A549 (cell line): ENCODE measurements around the gene FGFR3. TPM values are rescaled to one million over a fixed set of nuclear protein-coding genes. Genes with fewer than 3 reads are reported as not detected.

ENCODE experiments used
- ATAC-seq, 2 experiments: fragments of 200-7000 bp in 1 of 2; fragments of >200 bp in 1 of 2; cut with Nextera tagmentation in 1 of 2; cut with Tn5 transposase in 1 of 2; 3 replicates each; pipeline versions ENCODE4 v1.8.0 to v1.9.1; 2018 to 2020; ENCODE audit warnings: mild to moderate bottlenecking in 1 of 2, moderate library complexity in 1 of 2
- CTCF ChIA-PET: fragments of 300-600 bp; sonication (Branson Sonifier 250); formaldehyde crosslinking; extraction: SDS; loops from one replicate; lab custom pipeline; 2021; ENCODE audit warnings: antibody characterized with exemption, inconsistent platforms; lab: Yijun Ruan, JAX
- POLR2A ChIA-PET: fragments of 350-600 bp; formaldehyde crosslinking; extraction: SDS; loops from one replicate; lab custom pipeline; 2021; ENCODE audit warnings: antibody characterized with exemption, inconsistent platforms; lab: Yijun Ruan, JAX
- DNase-seq, 2 experiments: peaks; one replicate each; pipeline versions ENCODE4 v3.0.0 to v3.0.0-alpha.2; 2011 to 2016; ENCODE audit warnings: low read depth in 1 of 2, low spot score in 1 of 2
- FAIRE-seq: peaks from 2 replicates; lab custom pipeline; 2011; peaks lifted over from hg19 to GRCh38; lab: Jason Lieb, UNC
- H3K27ac ChIP-seq, 2 experiments: fragments of >200 bp; sonication (Bioruptor Twin); formaldehyde crosslinking; 3 replicates each; pipeline ENCODE4 v1.5.1; 2016 to 2017
- H3K4me1 ChIP-seq: fragments of >200 bp; sonication (Bioruptor Twin); formaldehyde crosslinking; 3 replicates; pipeline ENCODE4 v1.6.1; 2016
- H3K4me2 ChIP-seq: fragments of >200 bp; sonication (Bioruptor Twin); formaldehyde crosslinking; 3 replicates; pipeline ENCODE4 v1.6.1; 2016
- H3K4me3 ChIP-seq: fragments of >200 bp; sonication (Bioruptor Twin); formaldehyde crosslinking; 3 replicates; pipeline ENCODE4 v1.5.1; 2016
- H3K9me3 ChIP-seq: fragments of >200 bp; sonication (Bioruptor Twin); formaldehyde crosslinking; 3 replicates; pipeline ENCODE4 v1.6.1; 2016
- ATOH8 ChIP-seq: fragments of 250-450 bp; sonication (Bioruptor Pico); IDR thresholded peaks from 2 replicates; pipeline ENCODE4 v1.5.0; 2020; ENCODE audit warnings: low read depth, mild to moderate bottlenecking, moderate library complexity
- CBX8 ChIP-seq: fragments of 200-600 bp; sonication (generic); IDR thresholded peaks from 2 replicates; pipeline ENCODE4 v1.6.1; 2016
- CHD2 ChIP-seq: fragments of 150-350 bp; IDR thresholded peaks from 2 replicates; pipeline ENCODE4 v1.6.1; 2014; ENCODE audit warnings: low read length; ENCODE audit not compliant: partially characterized antibody
- CHD4 ChIP-seq: fragments of 200-600 bp; sonication (generic); IDR thresholded peaks from 2 replicates; pipeline ENCODE4 v1.6.1; 2016; ENCODE audit warnings: antibody characterized with exemption, mild to moderate bottlenecking, borderline replicate concordance
- CTCF ChIP-seq: fragments of >200 bp; sonication (Bioruptor Twin); formaldehyde crosslinking; IDR thresholded peaks from 3 replicates; pipeline ENCODE4 v1.5.1; 2016
- EHMT2 ChIP-seq: fragments of 200-600 bp; sonication (generic); IDR thresholded peaks from 2 replicates; pipeline ENCODE4 v1.6.1; 2016; ENCODE audit warnings: antibody characterized with exemption, low read depth, mild to moderate bottlenecking, moderate library complexity
- EP300 ChIP-seq, 2 experiments: fragments of >200 bp; sonication (Bioruptor Twin); formaldehyde crosslinking; IDR thresholded peaks; 2 replicates in 1 of 2; 3 replicates in 1 of 2; pipeline ENCODE4 v1.6.1; 2016 to 2017
- ESRRA ChIP-seq: fragments of 150-350 bp; IDR thresholded peaks from 2 replicates; pipeline ENCODE4 v1.6.1; 2014; ENCODE audit warnings: mild to moderate bottlenecking, low read length, borderline replicate concordance
- FOSL2 ChIP-seq, 2 experiments: fragments of 450-650 bp in 1 of 2; fragments of >200 bp in 1 of 2; sonication (Bioruptor Twin) in 1 of 2; formaldehyde crosslinking; IDR thresholded peaks; 2 replicates each; pipeline versions ENCODE4 v1.5.0 to v1.6.1; 2016 to 2020; ENCODE audit warnings: mild to moderate bottlenecking in 1 of 2, moderate library complexity in 1 of 2
- FOXS1 ChIP-seq: fragments of 250-450 bp; sonication (Bioruptor Pico); IDR thresholded peaks from 2 replicates; pipeline ENCODE4 v1.5.0; 2020; ENCODE audit warnings: mild to moderate bottlenecking, moderate library complexity
- HES2 ChIP-seq: fragments of >200 bp; sonication (Bioruptor Twin); formaldehyde crosslinking; IDR thresholded peaks from 2 replicates; pipeline ENCODE4 v1.6.1; 2016
- HOXB13 ChIP-seq: fragments of 250-450 bp; sonication (Bioruptor Pico); IDR thresholded peaks from 2 replicates; pipeline ENCODE4 v1.5.0; 2020; ENCODE audit warnings: low read depth, mild to moderate bottlenecking, moderate library complexity
- JUNB ChIP-seq: fragments of >200 bp; sonication (Bioruptor Twin); formaldehyde crosslinking; IDR thresholded peaks from 2 replicates; pipeline ENCODE4 v1.6.1; 2016
- KDM1A ChIP-seq: fragments of 200-600 bp; sonication (generic); IDR thresholded peaks from 2 replicates; pipeline ENCODE4 v1.6.1; 2016; ENCODE audit warnings: low read depth, mild to moderate bottlenecking
- KDM5A ChIP-seq: fragments of 200-600 bp; sonication (generic); IDR thresholded peaks from 2 replicates; pipeline ENCODE4 v1.6.1; 2016; ENCODE audit warnings: antibody characterized with exemption, mild to moderate bottlenecking
- MAFK ChIP-seq: fragments of 450-650 bp; IDR thresholded peaks from 2 replicates; pipeline ENCODE4 v1.6.1; 2014; ENCODE audit not compliant: partially characterized antibody
- MAZ ChIP-seq: fragments of 150-350 bp; IDR thresholded peaks from 2 replicates; pipeline ENCODE4 v1.6.1; 2014; ENCODE audit warnings: antibody characterized with exemption, low read depth, low read length, borderline replicate concordance
- POLR2A ChIP-seq: IDR thresholded peaks from 2 replicates; pipeline ENCODE4 v1.6.1; 2012; ENCODE audit warnings: mild to moderate bottlenecking, low read length
- RAD21 ChIP-seq, 2 experiments: fragments of >200 bp in 1 of 2; sonication (Bioruptor Twin) in 1 of 2; formaldehyde crosslinking in 1 of 2; IDR thresholded peaks in 1 of 2; conservative IDR thresholded peaks in 1 of 2; 2 replicates in 1 of 2; 3 replicates in 1 of 2; pipeline ENCODE4 v1.6.1; 2012 to 2018; ENCODE audit warnings: inconsistent platforms in 1 of 2
- RCOR1 ChIP-seq: fragments of 150-350 bp; IDR thresholded peaks from 2 replicates; pipeline ENCODE4 v1.6.1; 2014; ENCODE audit warnings: antibody characterized with exemption, low read length, low read depth
- REST ChIP-seq: fragments of 200-600 bp; sonication (generic); IDR thresholded peaks from 2 replicates; pipeline ENCODE4 v1.6.1; 2016; ENCODE audit warnings: antibody characterized with exemption, mild to moderate bottlenecking, moderate library complexity
- RFX5 ChIP-seq: fragments of 450-650 bp; IDR thresholded peaks from 2 replicates; pipeline ENCODE4 v1.7.1; 2014; ENCODE audit warnings: antibody characterized with exemption, mild to moderate bottlenecking, moderate library complexity
- SMC3 ChIP-seq: fragments of >200 bp; sonication (Bioruptor Twin); formaldehyde crosslinking; IDR thresholded peaks from 3 replicates; pipeline ENCODE4 v1.6.1; 2018; ENCODE audit warnings: inconsistent platforms
- TP53 ChIP-seq: fragments of 250-450 bp; sonication (Bioruptor Pico); IDR thresholded peaks from 2 replicates; pipeline ENCODE4 v1.5.0; 2021; ENCODE audit warnings: mild to moderate bottlenecking, moderate library complexity
- USF2 ChIP-seq: fragments of 450-650 bp; IDR thresholded peaks from 2 replicates; pipeline ENCODE4 v1.6.1; 2014; ENCODE audit warnings: antibody characterized with exemption
- WGBS: methylation state at CpG from one replicate; pipeline ENCODE4 v1.1.6; 2017; ENCODE audit errors: missing lambda C conversion rate; 5-methylcytosine and 5-hydroxymethylcytosine counted together
- polyA plus RNA-seq, 4 experiments: library from polyadenylated mRNA; depleted of rRNA in 3 of 4; stranded (reverse); fragments of >200 nt; fragmentation: RNase III in 1 of 4; extraction: RNeasy Plus Mini Kit Qiagen cat#74134 plus additional on column Dnase treatment in 1 of 4; gene quantifications; 2 replicates in 3 of 4; 3 replicates in 1 of 4; pipeline ENCODE4 v1.2.3, GENCODE V29; 2011 to 2017
- TF ChIP-seq, protein P1 (sequence below): fragments of >200 bp; sonication (Bioruptor Twin); formaldehyde crosslinking; IDR thresholded peaks from 3 replicates; pipeline ENCODE4 v1.6.1; 2016

Gene FGFR3
- polyA plus RNA-seq, 2 of the 4 experiments (the other 2 are of a cell fraction), result 1.9 to 4.8 TPM

GRCh38 chr4:1809754-1810502 is 16.8 kb downstream of the FGFR3 start:
- DNase-seq (peak; percentile 69 to 72), ATAC-seq (peak; percentile 85 to 94), FAIRE-seq (no peak)
- no peak for TF ChIP-seq EP300 (IDR thresholded peaks at IDR 0.05)
- peak; percentile 86 to 87 for TF ChIP-seq RAD21 (conservative IDR thresholded peaks at IDR 0.05 in 1 of 2, IDR thresholded peaks at IDR 0.05 in 1 of 2)
- TF ChIP-seq HES2, result no peak
- peak; percentile 78 for TF ChIP-seq SMC3
- TF ChIP-seq MAFK, result no peak
- TF ChIP-seq CHD4, result no peak
- TF ChIP-seq TP53, result no peak
- TF ChIP-seq RCOR1, result no peak
- TF ChIP-seq CTCF, result peak; percentile 85
- no peak for TF ChIP-seq REST
- no peak for TF ChIP-seq KDM1A
- no peaks in the 10 kb centered on the region for H3K4me1 ChIP-seq
- POLR2A ChIA-PET, result no interaction called here
- no peak overlapping the region for H3K4me3 ChIP-seq
- no peak overlapping the region for H3K27ac ChIP-seq
- WGBS, result 36% methylated on average over 5 of the region's 15 CpGs
- CTCF ChIA-PET, result interaction anchor here (0.6 to 13.7 kb wide), 36 partner anchors 9 to 117 kb away, joined by 3 to 227 read pairs (median 6); partner anchors contain the start of gene FGFR3
- no peaks in the 10 kb centered on the region for H3K9me3 ChIP-seq
- H3K4me2 ChIP-seq, result no peak overlapping the region

DNA sequence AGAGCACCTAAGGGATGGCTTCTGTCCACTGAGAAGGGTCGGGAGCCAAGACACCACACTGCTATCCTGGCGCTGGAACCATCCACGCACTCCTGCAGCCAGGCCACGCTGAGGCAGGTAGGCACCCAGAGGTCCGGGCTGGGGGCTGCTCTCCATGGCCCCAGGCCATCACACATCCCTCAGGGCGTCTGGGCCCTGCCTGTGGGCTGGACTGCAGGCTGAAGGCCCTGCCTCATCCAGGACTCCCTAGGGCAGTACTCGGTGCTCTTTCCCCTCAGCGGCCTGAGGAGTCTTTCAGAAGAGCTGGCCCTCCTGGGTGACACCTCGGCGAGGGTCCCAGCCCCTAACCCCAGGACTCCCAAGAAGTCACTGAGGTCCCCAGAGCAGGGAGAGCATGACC is 17.7 kb downstream of the FGFR3 start:
- no peaks in the 10 kb centered on the region for H3K9me3 ChIP-seq
- TF ChIP-seq POLR2A (no peak), ATOH8 (CRISPR knock-in tag) (no peak), CBX8 (no peak), USF2 (no peak), MAFK (no peak), HOXB13 (CRISPR knock-in tag) (no peak), FOSL2 (IDR thresholded peaks at IDR 0.05) (no peak), FOSL2 (CRISPR knock-in tag; IDR thresholded peaks at IDR 0.05) (no peak), ESRRA (no peak), CHD2 (no peak), RFX5 (no peak), FOXS1 (CRISPR knock-in tag) (no peak), JUNB (no peak), MAZ (no peak), EHMT2 (no peak), KDM5A (no peak)
- TF ChIP-seq, protein P1, sequence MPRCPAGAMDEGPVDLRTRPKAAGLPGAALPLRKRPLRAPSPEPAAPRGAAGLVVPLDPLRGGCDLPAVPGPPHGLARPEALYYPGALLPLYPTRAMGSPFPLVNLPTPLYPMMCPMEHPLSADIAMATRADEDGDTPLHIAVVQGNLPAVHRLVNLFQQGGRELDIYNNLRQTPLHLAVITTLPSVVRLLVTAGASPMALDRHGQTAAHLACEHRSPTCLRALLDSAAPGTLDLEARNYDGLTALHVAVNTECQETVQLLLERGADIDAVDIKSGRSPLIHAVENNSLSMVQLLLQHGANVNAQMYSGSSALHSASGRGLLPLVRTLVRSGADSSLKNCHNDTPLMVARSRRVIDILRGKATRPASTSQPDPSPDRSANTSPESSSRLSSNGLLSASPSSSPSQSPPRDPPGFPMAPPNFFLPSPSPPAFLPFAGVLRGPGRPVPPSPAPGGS, result no peak
- H3K4me3 ChIP-seq, result no peak overlapping the region
- no peak overlapping the region for H3K4me2 ChIP-seq
- 80% methylated on average over 2 of the region's 10 CpGs for WGBS
- no peak for ATAC-seq
- H3K4me1 ChIP-seq, result no peaks in the 10 kb centered on the region
- no peak for DNase-seq
- ChIA-PET POLR2A (no interaction called here), CTCF (interaction anchor here (0.7 to 13.7 kb wide), 21 partner anchors 8 to 118 kb away, joined by 3 to 227 read pairs (median 7); partner anchors contain the start of gene FGFR3)
- H3K27ac ChIP-seq, result no peak overlapping the region
- no peak for FAIRE-seq
